Endometrium (tissue), 2 donors: ENCODE measurements around the gene ACBD6.

Experiments used
- FAIRE-seq: peaks from 2 replicates; lab custom pipeline; 2012; peaks lifted over from hg19 to GRCh38; lab: Jason Lieb, UNC
- donor health status: control.
- donor health status: control.

ACBD6 gene

DNA sequence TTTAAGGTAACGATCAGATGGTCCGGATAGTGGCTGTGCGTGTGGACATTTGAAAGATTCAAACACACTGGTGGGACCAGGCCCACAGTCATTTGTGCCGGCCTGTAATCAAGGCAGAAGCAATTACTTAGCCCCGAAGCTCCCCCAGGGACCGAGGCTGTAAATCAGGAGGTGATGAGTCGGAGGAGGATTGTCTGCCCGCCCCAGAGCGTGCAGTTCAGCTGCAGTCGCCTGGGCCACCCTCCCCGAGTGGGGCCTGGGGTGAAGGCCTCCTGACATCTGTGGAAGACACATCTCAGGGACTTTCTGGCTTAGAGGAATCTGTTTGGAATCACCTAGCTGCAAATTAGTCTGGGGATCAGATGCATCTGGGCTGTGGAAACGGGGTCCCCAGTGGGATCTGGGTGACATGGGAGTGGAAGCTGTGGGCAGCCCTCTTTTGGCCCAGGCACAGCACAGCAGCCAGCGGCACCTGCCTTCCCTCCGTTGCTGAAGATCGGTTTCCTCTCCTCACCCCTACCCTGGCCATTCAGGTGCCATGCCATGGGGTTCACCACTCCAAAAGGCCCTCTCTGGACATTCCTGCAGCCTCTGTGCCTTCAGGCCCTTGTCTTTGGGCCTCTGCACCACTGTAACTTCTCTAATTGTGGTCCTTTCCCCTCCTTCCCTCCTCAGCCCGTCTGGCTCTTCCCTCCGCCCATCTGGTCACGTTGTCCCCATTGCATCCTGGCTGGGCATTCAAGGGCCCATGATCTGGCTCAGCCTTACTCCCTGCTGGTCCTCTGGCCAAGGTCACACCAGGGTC, 246.6 kb downstream of the ACBD6 start:
- FAIRE-seq, result no peak

DNA sequence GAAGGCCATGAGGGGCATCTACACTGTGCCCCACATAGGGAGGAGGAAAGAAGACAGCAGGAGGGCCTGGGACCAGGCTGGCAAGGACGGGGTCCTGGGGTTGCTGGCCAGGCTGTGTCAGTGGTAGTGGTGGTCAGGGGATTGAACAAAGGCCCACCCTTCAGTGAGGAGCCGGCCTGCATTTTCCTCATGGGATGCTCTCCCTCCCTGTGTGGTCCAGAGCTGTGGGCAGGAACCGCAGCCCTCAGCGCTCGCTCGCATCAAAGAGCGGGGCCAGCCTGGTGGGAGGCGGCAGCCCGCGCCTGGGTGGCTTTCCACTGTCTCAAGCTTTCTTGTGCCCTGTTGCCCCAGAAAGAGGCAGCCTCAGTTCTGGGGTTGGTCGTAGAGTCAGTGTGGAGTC, 247.5 kb downstream of the ACBD6 start:
- FAIRE-seq, result no peak

DNA sequence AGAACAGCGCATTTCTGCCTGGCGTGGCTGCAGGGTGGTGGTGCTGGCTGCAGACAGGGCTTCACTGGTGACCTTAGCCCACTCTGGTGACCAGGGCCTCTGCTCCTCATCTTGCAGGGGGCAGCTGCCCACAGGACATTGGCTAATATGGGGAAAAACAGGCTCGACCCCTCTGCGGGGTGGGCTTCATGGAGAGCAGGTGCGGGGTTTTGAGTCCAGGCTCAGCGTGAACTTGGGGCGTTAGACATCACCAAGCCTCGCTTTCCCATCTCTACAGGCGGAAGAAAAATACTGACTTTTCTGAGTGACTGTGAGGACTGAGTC, 247.9 kb downstream of the ACBD6 start:
- FAIRE-seq, result no peak

DNA sequence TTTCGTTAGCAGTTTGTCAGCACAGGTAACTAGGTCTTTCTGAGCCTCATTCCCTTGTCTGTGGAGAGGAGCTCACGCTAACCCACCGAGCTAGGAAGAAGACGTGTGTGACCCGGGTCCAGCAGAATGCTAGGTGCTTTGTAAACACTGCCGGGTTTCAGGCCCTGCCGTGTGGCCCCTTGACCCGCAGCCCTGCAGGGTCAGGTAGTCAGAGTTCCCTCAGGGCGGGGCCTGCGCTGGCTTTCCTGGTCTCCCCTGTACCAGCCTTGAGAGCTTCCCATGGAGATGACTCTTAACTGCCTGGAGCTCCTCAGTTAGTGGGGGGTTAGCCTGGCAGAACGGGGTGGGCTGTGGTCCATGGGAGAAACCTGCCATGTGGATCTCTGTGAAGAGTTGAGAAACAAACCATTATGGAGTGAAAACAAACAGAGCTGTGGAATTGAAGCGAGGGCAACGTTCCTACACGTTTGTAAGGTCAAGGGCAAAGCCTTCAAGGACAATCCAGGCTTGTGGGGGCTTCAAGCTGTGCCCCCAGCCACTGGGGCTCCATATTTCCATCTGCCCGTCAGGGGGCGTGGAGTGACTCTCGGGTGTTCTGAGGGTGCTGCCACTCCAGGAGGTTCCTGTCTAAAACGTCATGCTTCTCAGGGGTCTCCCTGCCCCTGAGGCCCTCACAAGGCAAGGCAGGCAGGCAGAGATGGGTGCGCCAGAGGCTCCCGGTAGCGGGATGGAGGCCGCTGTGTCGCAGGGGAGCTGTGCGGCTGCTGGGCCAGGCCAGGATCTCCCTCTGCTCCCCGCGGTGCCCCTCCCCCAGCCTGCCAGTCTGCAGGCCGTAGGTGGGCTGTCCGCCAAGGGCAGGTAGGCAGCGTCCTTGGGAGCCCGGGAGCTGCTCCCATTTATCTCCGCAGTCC, 248.5 kb downstream of the ACBD6 start:
- FAIRE-seq, result no peak

DNA sequence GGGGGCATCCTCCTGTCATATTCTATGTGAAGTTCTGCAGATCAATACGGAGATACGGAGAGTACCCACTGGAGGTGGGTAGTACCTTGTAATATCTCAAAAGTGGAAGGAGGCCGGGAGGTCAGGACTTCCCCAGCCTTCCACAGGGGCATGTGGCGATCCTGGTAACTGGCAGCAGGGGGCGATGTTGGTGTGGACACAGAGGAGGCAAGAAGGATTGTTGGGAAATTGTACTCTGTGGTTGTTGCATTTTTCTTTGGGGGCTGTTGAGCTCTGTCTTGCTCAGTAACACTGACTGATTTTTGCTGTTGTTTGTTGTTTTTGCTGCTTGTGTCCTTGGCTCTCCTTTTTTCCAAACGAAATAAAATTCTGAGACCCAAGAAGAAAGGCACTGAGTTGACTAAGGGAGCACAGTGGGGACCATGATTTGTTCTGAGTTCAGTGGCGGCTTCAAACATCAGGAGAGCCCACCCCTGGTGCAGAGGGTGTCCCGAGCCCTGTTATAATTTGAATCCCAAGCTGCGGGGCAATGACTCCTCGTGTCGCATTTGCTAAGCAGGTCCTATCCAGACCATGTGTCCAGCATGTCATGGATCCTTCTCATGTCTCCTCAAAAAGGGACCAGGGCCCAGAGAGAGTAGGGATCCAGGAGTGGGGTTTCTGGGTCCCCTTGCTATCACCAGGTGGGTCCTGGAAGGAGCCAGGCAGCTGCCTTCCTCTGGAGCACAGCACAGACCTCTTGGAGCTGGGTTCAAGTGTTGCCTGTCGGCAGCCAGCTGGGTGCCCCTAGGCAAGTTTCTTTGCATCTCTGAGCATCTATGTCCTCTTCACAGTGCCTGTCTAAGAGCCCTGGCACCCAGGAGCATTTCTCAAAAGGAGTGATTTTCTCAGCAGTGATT, 249.5 kb downstream of the ACBD6 start:
- FAIRE-seq, result no peak

DNA sequence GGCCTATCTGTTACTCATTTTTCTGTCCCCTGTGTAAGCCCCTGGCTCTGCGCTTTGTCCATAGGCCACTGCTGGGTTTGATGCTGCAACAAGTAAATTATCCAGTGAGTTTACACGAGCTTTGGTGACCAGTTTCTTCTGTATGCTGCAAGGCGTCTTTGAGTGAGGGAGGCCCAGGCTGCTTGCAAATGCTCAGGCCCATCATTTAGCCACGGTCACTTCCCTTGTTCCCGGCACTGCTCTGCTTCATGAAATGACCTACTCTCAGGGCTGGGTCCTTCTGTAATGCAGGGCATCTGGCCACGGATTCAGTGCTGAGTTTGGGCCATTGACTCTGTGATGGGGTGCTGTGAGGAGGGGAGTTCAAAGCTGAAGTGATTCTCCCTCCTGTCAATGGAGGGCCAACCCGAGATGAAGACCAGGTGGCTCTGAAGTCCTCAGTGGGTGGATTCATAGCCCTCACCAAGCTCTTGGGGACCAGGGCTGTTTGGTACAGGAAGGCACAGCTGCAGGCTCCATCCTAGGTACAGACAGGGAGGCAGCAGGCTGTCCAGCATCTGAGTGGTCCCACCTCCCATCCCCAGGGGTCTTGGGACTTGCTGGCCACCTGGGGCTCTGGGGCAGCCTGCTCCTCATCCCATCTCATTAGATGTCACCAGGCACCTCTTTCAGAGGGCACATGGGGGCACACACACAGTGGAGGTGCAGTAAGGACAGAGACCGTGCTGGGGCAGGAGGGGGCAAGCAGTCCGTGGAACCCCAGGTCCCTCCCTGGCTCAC, 250.7 kb downstream of the ACBD6 start:
- FAIRE-seq, result no peak

DNA sequence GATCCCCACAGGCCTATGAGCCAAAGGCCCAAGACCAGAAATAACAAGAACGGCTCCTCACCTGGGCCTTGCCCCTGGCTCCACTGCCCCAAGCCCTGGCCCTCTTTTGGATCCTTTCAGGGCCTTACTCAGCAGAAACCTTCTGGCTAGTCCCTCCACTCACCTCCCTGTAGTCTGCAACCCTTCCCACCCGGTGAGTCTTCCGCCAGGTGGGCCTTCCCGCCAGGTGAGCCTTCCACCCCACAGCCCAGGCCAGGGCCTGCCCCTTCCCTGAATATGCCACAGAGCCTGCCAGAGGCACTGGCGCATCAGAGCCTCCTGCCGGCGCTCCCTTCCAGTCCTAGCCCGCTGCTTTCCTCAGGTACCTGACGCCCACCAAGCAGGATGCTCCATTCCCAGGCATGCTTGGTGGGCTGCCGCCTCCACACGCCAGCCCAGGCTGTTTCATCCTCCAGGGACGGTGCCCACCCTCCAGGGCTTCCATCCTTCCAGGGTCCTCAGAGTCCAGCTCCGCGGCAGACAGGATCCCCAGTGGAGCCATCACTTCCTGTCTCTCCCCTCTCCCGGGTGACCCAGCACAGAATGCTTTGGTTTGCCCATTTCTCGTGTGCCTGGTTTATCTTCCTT, 251.4 kb downstream of the ACBD6 start:
- no peak for FAIRE-seq

DNA sequence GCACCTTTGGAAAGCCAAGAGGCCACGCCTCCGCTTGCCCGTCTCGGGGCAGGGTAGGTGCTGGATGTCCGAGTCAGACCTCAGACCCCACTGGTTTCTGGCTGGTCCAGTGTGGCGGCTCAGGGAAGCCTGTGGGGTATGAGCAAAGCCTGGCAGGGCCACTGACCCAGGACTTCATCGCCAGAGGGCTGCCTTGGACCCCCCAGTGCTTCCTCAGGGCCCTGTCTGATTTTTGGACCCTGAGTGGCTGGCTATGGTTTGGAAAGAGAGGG, 251.9 kb downstream of the ACBD6 start:
- no peak for FAIRE-seq

DNA sequence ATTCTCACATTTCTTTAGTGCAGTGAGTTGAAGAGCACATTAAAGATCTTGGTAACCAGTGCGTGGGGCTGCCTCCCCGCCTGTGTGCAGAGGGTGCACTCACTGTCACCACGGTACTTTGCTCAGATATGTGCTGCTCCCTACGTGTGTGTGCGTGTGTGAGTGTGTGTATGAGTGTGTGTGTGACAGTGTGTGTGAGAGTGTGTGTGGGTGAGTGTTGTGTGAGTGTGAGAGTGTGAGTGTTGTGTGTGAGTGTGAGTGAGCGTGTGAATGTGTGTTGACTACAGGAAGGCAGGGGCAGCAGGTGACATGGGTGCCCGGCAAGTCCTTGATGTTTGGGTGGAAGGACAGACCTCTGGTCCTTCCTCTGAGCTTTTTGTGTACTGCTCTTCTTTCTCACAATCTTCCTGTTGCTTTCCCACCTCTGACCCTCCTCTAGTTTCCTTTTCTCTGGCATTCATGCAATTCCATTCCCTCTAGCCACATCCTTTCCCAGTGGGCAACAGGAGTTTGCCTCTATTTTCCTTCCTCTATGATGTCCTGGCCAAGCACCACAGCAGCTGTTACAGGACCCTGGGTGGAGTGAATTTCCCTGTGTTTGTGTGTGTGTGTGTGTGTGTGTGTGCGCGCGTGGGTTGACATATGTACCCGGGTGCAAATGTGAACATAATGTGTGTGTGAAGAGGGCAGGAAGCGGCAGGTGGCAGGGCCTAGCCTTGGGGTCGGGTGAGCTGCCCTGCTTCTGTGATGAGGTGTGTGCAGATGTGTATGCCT, 252.5 kb downstream of the ACBD6 start:
- no peak for FAIRE-seq

DNA sequence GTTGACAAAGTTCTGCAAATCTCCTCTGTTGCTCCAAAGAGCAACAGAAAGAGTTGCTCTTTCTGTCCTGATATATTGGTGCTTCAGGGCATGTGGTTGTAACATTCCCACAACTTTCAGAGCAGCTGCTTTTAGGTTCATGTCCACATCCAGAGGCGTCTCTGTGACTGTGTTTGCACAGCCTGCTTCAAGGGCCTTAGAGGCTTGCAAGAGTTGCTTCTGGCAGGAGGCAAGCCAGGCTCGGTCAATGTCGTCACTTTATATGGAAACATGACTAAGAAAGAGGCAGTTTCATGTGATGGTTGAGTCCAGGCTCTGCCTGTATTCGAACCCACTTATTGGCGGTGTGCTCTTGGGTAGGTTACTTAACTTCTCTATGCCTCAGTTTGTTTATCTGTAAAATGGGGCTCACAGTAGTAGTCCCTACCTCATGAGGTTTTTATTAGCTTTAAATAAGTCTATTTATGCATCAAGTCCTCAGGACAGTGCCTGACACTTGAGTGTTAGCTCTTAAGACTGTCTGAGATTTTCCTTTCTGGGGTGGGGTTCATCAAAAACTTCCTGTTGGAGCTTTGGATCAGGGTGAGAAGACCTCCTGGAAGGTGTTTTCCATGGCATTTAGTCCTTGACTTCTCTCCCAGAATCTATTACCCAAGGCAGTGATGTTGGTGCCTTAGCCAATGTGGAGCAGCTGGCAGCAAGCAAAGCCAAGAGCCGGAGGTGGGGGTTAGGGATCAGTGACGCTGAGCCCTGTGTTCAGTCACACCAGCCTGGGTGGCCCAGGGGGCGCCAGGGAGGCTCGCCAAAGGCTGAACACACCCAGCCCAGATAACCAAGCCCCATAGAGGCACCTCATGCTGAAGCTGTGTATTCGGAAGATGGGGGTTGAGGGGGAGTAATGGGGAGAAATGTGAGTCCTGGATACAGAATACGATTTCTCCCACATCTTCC, 253.4 kb downstream of the ACBD6 start:
- FAIRE-seq, result no peak

DNA sequence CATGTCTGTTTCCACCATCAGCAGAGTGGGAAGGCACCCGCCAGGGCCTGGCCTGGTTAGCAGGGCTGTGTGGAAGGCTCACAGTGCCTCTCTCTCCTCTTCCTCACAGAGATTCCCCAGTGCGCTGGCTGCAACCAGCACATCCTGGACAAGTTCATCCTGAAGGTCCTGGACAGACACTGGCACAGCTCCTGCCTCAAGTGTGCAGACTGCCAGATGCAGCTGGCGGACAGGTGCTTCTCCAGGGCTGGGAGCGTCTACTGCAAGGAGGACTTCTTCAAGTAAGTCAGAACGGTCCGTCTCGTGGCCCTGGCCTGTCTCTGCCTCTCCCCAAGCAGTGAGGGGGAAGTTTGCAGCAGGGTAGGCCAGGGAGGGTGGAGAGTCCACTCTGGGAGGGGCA, 254.2 kb downstream of the ACBD6 start:
- FAIRE-seq, result no peak

DNA sequence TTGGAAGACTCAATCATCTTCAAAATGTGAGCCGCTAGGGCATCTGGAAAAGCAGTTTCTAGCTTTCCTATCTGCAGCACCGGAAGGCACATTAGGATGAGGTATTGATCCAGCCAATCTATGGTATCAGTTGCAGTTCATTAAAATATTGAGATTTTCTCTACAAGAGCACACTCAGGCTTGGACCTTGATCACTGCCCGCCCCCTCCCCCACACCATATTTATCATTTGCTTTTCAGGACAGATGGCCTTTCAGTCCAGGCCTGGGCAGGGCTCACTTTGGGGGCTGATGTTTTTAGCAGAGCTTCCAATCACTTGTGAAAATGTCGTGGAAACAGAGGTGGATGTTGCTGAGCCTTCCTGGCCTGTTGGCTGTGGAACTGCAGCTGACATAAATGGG, 254.8 kb downstream of the ACBD6 start:
- no peak for FAIRE-seq

DNA sequence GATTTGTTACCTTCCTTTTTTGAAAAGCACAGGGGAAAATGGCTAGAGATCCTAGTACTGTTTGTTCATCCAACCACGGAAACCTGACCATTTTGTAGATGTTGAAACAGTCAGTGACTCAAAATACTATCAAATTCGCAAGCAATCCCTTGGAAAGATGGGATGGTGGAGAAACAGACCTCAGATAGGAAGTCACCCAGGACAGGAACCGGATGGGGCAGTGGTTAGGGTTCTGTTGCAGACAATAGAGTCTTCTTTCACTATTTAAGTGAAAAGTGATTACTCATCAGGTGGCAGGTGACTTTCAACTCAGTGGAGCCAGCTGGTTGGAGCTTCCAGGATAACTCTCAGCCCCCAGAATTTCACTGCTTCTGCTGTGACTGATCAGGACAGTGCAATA, 255.3 kb downstream of the ACBD6 start:
- no peak for FAIRE-seq

DNA sequence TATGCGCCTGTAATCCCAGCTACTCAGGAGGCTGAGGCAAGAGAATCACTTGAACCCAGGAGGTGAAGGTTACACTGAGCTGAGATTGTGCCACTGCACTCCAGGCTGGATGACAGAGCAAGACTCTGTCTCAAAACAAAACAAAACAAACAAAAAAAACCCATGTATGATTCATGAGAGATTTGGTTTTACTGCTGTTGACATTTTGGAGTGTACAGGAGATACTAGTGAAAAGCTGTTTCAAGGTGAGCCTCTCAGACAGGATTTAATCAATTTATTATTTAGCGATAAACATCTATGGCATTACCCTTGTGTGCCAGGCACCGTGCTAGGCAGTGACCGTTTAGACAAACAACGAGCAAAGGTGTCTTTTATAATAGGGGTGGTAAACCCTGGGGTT, 255.8 kb downstream of the ACBD6 start:
- FAIRE-seq, result no peak

DNA sequence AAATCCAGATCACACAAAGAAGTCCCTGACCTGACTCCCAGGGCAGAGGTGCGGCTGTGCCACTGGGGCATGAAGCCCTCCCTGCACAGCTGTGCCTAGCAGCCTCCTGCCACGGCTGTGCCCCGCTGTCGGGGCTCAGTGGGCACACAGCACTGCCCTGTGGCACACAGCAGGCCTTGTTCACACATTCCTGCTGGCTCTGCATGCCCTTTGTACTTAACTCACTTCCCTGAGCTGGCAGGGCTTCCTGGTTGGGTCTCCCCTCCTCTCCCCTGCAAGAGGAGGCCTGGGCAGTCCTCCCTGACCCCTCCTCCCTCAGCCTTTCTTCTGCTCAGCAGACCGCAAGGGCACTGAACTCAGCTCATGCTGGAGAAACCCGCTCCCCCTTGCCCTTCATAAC, 257.5 kb downstream of the ACBD6 start:
- no peak for FAIRE-seq

DNA sequence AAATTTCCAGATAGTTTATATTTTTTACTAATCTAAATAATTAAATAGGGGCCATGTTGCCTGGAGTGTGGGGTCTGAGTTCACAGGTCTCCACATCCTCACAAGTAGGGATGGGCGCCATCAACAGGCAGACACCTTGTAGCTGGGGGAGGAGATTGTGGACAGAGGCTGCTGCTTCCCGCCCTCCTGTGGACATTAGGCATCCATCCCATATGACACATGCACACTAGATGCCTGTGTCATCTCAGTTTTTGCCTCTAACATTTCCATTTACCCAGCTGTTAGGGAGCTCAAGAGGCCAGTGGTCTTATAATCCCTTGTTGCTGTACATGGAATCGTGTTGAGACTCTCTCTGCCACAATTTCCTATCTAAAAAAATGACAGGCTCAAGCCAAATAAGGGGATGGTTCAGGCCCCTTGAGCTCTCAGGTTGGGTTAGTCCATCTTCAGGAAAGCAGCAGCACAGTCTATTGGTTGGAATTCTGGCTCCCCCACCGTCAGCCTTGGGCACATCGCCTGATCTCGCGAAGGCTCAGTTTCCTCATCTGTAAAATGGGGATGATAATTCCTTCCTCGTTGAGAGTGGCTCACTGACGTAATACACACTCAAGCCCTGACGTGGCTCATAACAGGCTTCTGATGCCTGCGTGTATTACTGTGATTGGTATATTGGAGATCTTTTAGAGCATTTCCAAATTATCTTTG, 258.7 kb downstream of the ACBD6 start:
- FAIRE-seq, result no peak

DNA sequence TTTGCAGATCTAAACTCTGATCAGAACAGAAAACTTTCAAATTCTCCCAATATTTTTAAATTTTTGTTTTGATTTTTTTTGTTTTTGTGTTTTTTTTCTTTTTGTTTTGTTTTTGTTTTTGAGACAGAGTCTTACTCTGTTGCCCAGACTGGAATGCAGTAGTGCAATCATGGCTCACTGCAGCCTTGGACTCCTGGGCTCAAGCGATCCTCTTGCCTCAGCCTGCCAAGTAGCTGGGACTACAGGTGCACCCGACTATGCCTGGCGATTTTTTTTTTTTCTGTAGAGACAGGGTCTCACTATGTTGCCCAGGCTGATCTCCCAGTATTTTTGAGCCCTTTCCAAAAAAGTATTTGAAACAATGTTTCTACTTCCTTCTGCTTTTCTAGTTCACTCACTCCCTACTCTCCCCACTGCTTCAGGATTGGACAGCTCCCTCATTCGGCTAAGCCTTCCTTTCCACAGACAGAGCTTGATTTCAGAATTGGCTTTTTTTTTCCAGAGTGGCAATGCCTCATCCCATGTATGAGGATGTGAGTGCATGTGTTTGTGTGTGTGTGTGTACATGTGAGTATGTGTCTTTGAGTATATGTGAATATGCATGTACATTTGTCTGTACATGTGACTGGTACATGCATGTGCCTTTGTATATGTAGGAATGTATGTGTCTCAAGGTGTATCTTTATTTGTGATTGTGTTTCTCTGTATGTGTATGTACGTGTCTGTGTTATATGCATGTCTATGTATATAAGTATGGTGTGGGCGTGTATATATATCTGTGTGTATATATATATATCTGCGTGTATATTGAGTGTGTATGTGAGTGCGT, 260.4 kb downstream of the ACBD6 start:
- FAIRE-seq, result no peak
